Osteocyte (in vitro differentiated cells): ENCODE measurements around the gene ZNF222. TPM values are rescaled to one million over a fixed set of nuclear protein-coding genes. Genes with fewer than 3 reads are reported as not detected.
A peak's percentile ranks its signal among the peaks of the same experiment; 100 is the strongest.

Source experiments
- DNase-seq: peaks from one replicate; pipeline ENCODE4 v3.0.0; 2021; ENCODE audit warnings: mixed read lengths; ENCODE audit not compliant: unreplicated experiment; ENCODE audit errors: extremely low spot score
- H3K27ac Mint-ChIP-seq: one replicate; pipeline ENCODE4 v1.8.0; 2021; ENCODE audit warnings: mild to moderate bottlenecking, mixed read lengths; ENCODE audit not compliant: unreplicated experiment
- H3K27me3 Mint-ChIP-seq: one replicate; pipeline ENCODE4 v1.8.0; 2021; ENCODE audit warnings: mixed read lengths; ENCODE audit not compliant: unreplicated experiment
- H3K36me3 Mint-ChIP-seq: one replicate; pipeline ENCODE4 v1.8.0; 2021; ENCODE audit warnings: mixed read lengths; ENCODE audit not compliant: unreplicated experiment
- H3K4me1 Mint-ChIP-seq: one replicate; pipeline ENCODE4 v1.8.0; 2021; ENCODE audit warnings: mixed read lengths; ENCODE audit not compliant: unreplicated experiment
- H3K4me3 Mint-ChIP-seq: one replicate; pipeline ENCODE4 v1.8.0; 2021; ENCODE audit warnings: mild to moderate bottlenecking, moderate library complexity, mixed read lengths; ENCODE audit not compliant: unreplicated experiment
- H3K9me3 Mint-ChIP-seq: one replicate; pipeline ENCODE4 v1.8.0; 2021; ENCODE audit warnings: mixed read lengths; ENCODE audit not compliant: unreplicated experiment
- CTCF ChIP-seq: fragments of 200-600 bp; sonication (generic); IDR thresholded peaks from 2 replicates; pipeline ENCODE4 v1.5.0; 2021; ENCODE audit warnings: antibody characterized with exemption, mild to moderate bottlenecking, moderate library complexity
- long read RNA-seq: library from polyadenylated mRNA; unstranded; transcript quantifications from one replicate; pipeline ENCODE4 v2.0.0, GENCODE V29; 2021
- total RNA-seq: library from RNA; stranded (reverse); gene quantifications from 2 replicates; pipeline ENCODE4 v1.2.1, GENCODE V29; 2021

The ZNF222 gene
- total RNA-seq: 6.1 and 6.5 TPM in 2 replicates
- long read RNA-seq, transcript ZNF222-202 (4 exons, 1,595 nt): major isoform, 37 of 54 reads
- long read RNA-seq, partial matches to known transcripts: 1 of 54 reads
- long read RNA-seq, other reads (novel, unspliced or antisense): 16 of 54 reads

DNA sequence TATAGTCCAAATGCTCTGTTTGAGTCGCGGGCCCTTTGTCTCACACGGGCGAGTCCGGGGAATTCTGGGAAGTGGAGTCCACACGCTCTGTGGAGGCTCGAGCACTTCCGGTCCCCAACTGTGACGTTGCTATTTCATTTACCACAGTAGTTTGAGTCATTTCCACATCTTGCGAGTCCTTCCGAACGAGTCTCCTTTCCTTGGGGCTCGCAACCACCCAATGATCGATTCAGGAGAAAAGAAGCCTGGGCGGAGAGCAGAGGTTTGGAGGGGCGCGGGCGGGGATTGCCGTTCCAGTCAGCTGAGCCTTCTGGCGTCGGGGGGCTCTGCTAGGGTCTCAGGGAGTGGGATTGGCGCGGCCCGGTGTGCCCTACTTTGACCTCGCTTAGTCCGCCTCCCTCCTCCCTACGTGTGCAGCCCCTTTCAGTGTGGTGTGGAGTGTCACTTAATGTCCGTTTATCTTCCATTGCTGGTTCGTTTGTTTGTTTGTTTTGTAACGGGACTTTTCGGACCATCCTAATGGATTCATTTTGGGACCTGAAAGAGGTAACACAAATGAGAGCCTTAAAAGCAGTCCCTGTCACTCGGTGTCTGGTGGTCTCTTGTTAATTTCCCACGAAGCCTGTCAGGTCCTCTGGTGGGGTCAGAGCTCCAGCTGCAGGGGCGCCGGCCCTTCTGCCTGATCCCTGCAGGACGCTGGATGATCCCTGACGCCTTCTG, at the start of gene ZNF222:
Gene ZNF222 (plus strand): TSS at position 163 of the 720 bp plus-strand sequence. CDS start 58 bp downstream, at position 221.
- Mint-ChIP-seq H3K9me3 (peaks cover 42% of the 10 kb centered on the region), H3K36me3 (peaks cover 43% of the 10 kb centered on the region), H3K27ac (peak within 1 kb of the TSS; percentile 97), H3K4me1 (peaks cover 17% of the 10 kb centered on the region), H3K4me3 (peak within 1 kb of the TSS; percentile 97), H3K27me3 (peaks cover 15% of the 10 kb centered on the region)
- no peak for TF ChIP-seq CTCF
- DNase-seq: peak; percentile 89

GRCh38 chr19:43976732-43977131, 48.4 kb upstream of the ZNF222 start:
- no peaks in the 10 kb centered on the region for H3K27me3 Mint-ChIP-seq
- H3K27ac Mint-ChIP-seq: no peak overlapping the region
- H3K4me1 Mint-ChIP-seq: no peaks in the 10 kb centered on the region
- TF ChIP-seq CTCF: no peak
- peaks cover 69% of the 10 kb centered on the region for H3K9me3 Mint-ChIP-seq
- DNase-seq: no peak
- H3K36me3 Mint-ChIP-seq: peaks cover 50% of the 10 kb centered on the region
- H3K4me3 Mint-ChIP-seq: no peak overlapping the region

- no peak for DNase-seq
- peak overlapping the region; percentile 61 for H3K4me3 Mint-ChIP-seq
- peak overlapping the region; percentile 54 for H3K27ac Mint-ChIP-seq
- peaks cover 23% of the 10 kb centered on the region for H3K36me3 Mint-ChIP-seq
- no peak for TF ChIP-seq CTCF
- H3K9me3 Mint-ChIP-seq: peaks cover 36% of the 10 kb centered on the region
- no peaks in the 10 kb centered on the region for H3K27me3 Mint-ChIP-seq
- H3K4me1 Mint-ChIP-seq: peaks cover 11% of the 10 kb centered on the region
Measured at GRCh38 chr19:43983544-43983911, 41.7 kb upstream of the ZNF222 start.

DNA sequence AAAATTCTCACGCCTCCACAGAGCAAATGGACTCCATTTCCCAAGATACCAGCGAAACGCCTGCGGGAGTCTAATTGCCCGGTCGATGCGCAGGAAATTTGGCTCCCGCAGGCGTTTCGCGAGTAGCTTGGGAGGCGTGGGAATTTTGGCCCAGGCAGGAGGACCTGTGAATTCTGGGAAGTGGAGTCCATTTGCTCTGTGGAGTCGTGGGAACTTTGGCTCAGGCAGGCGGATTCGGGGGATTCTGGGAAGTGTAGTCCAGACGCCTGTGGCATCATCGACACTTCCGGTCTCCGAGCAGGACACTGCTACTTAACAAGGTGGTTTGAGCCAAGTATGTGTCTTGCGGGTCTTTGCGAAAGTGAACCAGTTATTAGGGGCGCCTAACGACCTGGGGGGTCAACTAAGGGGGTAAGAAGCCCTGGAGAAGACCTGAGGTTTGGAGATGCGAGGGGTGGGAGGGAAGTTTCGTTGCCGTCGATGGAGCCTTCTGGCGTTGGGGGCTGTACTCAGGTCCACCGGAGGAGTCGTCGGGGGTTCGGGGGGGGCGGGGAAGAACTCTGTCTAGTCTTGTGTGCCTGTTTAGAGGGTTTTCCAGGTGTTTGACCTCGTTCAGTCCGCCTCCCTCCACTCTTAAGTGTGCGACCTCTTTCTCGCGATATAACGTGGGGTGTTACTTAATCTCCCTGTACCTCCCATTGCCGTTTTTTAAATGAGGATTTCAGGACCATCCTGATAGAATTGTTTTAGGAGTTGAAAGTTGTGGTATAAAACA, 41.1 kb upstream of the ZNF222 start, which contains the start of gene ZNF155:
Gene ZNF155 (plus strand): TSS at position 277 of the 775 bp plus-strand sequence. CDS start 4,356 bp downstream, outside the sequence.
- H3K4me1 Mint-ChIP-seq: peaks cover 11% of the 10 kb centered on the region
- TF ChIP-seq CTCF: no peak
- peak within 1 kb of the TSS; percentile 98 for H3K27ac Mint-ChIP-seq
- H3K36me3 Mint-ChIP-seq: peaks cover 25% of the 10 kb centered on the region
- peaks cover 37% of the 10 kb centered on the region for H3K9me3 Mint-ChIP-seq
- DNase-seq: peak; percentile 92
- H3K27me3 Mint-ChIP-seq: no peaks in the 10 kb centered on the region
- H3K4me3 Mint-ChIP-seq: peak within 1 kb of the TSS; percentile 98

- TF ChIP-seq CTCF: no peak
- H3K27me3 Mint-ChIP-seq: no peaks in the 10 kb centered on the region
- H3K36me3 Mint-ChIP-seq: peaks cover 28% of the 10 kb centered on the region
- H3K27ac Mint-ChIP-seq: peak overlapping the region; percentile 98
- DNase-seq: no peak
- H3K4me1 Mint-ChIP-seq: peaks cover 11% of the 10 kb centered on the region
- H3K4me3 Mint-ChIP-seq: peak overlapping the region; percentile 98
- H3K9me3 Mint-ChIP-seq: peaks cover 39% of the 10 kb centered on the region
Measured at GRCh38 chr19:43984687-43985000, 40.5 kb upstream of the ZNF222 start.
